IMR-90 (cell line): ENCODE measurements around the gene CELF5. TPM values are rescaled to one million over a fixed set of nuclear protein-coding genes. Genes with fewer than 3 reads are reported as not detected.

Experiments
- ATAC-seq: fragments of 200-7000 bp; cut with Tn5 transposase; 2 replicates; pipeline ENCODE4 v1.9.1; 2020; ENCODE audit warnings: low read depth, mild to moderate bottlenecking, moderate library complexity
- BruUV-seq: library from RNA; stranded (reverse); fragments of 400-500 nt; replicated peaks from 2 replicates; lab custom pipeline; 2021; lab: Mats Ljungman, UMichigan
- CTCF ChIA-PET: fragments of 300-600 bp; formaldehyde crosslinking; extraction: SDS; loops from one replicate; lab custom pipeline; 2021; ENCODE audit warnings: antibody characterized with exemption; lab: Yijun Ruan, JAX
- POLR2A ChIA-PET: fragments of 300-600 bp; sonication (Branson Sonifier 250); formaldehyde crosslinking; loops from one replicate; lab custom pipeline; 2022; ENCODE audit warnings: antibody characterized with exemption; ENCODE audit not compliant: unreplicated experiment; lab: Charles Lee
- DNase-seq: peaks from one replicate; pipeline ENCODE4 v3.0.0; 2013
- H2AFZ ChIP-seq: replicated peaks from 2 replicates; pipeline ENCODE3; 2013; ENCODE audit warnings: low read length, mild to moderate bottlenecking; ENCODE audit not compliant: poor library complexity
- H2AK5ac ChIP-seq: 2 replicates; pipeline ENCODE4 v1.6.1; 2013; ENCODE audit warnings: low read depth, low read length, inconsistent platforms
- H2AK9ac ChIP-seq: replicated peaks from 2 replicates; pipeline ENCODE3; 2013; ENCODE audit warnings: mild to moderate bottlenecking, low read depth, low read length, moderate library complexity; ENCODE audit not compliant: poor library complexity
- H2BK120ac ChIP-seq: 2 replicates; pipeline ENCODE4 v1.6.1; 2013; ENCODE audit warnings: low read depth, low read length, inconsistent platforms
- H2BK15ac ChIP-seq: 3 replicates; pipeline ENCODE4 v1.6.1; 2013; ENCODE audit warnings: low read depth, low read length, inconsistent platforms
- H2BK20ac ChIP-seq: 2 replicates; pipeline ENCODE4 v1.6.1; 2013; ENCODE audit warnings: low read depth, mild to moderate bottlenecking, inconsistent platforms, low read length, moderate library complexity
- H2BK5ac ChIP-seq: 2 replicates; pipeline ENCODE4 v1.6.1; 2013; ENCODE audit warnings: mild to moderate bottlenecking, low read depth, low read length, inconsistent platforms; ENCODE audit not compliant: poor library complexity, severe bottlenecking
- H3K14ac ChIP-seq: replicated peaks from 2 replicates; pipeline ENCODE4 v1.6.1; 2013; ENCODE audit warnings: low read depth, low read length, inconsistent platforms
- H3K18ac ChIP-seq: 2 replicates; pipeline ENCODE4 v1.6.1; 2013; ENCODE audit warnings: low read depth, low read length, control low read depth
- H3K23ac ChIP-seq: 2 replicates; pipeline ENCODE4 v1.6.1; 2013; ENCODE audit warnings: low read depth, low read length, inconsistent platforms
- H3K27ac ChIP-seq: 2 replicates; pipeline ENCODE4 v1.5.1; 2013; ENCODE audit warnings: mild to moderate bottlenecking, control low read depth, low read length; ENCODE audit not compliant: insufficient read depth
- H3K27me3 ChIP-seq: 2 replicates; pipeline ENCODE4 v1.6.1; 2013; ENCODE audit warnings: low read length; ENCODE audit not compliant: control insufficient read depth, insufficient read depth
- H3K36me3 ChIP-seq: 2 replicates; pipeline ENCODE4 v1.6.1; 2013; ENCODE audit warnings: low read length, mixed read lengths; ENCODE audit not compliant: control insufficient read depth, insufficient read depth
- H3K4ac ChIP-seq: 2 replicates; pipeline ENCODE4 v1.6.1; 2013; ENCODE audit warnings: low read depth, low read length, inconsistent platforms
- H3K4me1 ChIP-seq: 2 replicates; pipeline ENCODE4 v1.6.1; 2013; ENCODE audit warnings: low read length, mixed read lengths; ENCODE audit not compliant: control insufficient read depth, insufficient read depth
- H3K4me2 ChIP-seq: 2 replicates; pipeline ENCODE4 v1.6.1; 2013; ENCODE audit warnings: low read depth, mild to moderate bottlenecking, control low read depth, low read length, moderate library complexity
- H3K4me3 ChIP-seq: 2 replicates; pipeline ENCODE4 v1.5.1; 2013; ENCODE audit warnings: low read depth, mild to moderate bottlenecking, control low read depth, low read length, moderate library complexity; ENCODE audit not compliant: insufficient read depth
- H3K56ac ChIP-seq: 2 replicates; pipeline ENCODE4 v1.6.1; 2013; ENCODE audit warnings: low read length, inconsistent platforms; ENCODE audit not compliant: insufficient read depth; ENCODE audit errors: extremely low read depth
- H3K79me1 ChIP-seq, 2 experiments: 2 replicates each; pipeline ENCODE4 v1.6.1; 2013; ENCODE audit warnings: low read length in 2 of 2, inconsistent platforms in 1 of 2, low read depth in 1 of 2
- H3K9ac ChIP-seq: 2 replicates; pipeline ENCODE4 v1.6.1; 2013; ENCODE audit warnings: low read depth, low read length, control low read depth
- H3K9me1 ChIP-seq: 2 replicates; pipeline ENCODE4 v1.6.1; 2013; ENCODE audit warnings: low read length, inconsistent platforms; ENCODE audit not compliant: insufficient read depth
- H3K9me3 ChIP-seq: 2 replicates; pipeline ENCODE4 v1.6.1; 2013; ENCODE audit warnings: low read length; ENCODE audit not compliant: control insufficient read depth, insufficient read depth
- H4K20me1 ChIP-seq: 2 replicates; pipeline ENCODE4 v1.6.1; 2013; ENCODE audit warnings: low read length, inconsistent platforms; ENCODE audit not compliant: insufficient read depth
- H4K5ac ChIP-seq: 2 replicates; pipeline ENCODE4 v1.6.1; 2013; ENCODE audit warnings: mild to moderate bottlenecking, low read depth, low read length, control low read depth
- H4K8ac ChIP-seq, 2 experiments: 2 replicates each; pipeline ENCODE4 v1.6.1; 2013; ENCODE audit warnings: low read depth in 2 of 2, low read length in 2 of 2, control low read depth in 1 of 2, inconsistent platforms in 1 of 2
- H4K91ac ChIP-seq: 2 replicates; pipeline ENCODE4 v1.6.1; 2013; ENCODE audit warnings: low read depth, low read length, inconsistent platforms; ENCODE audit not compliant: insufficient read depth
- BHLHE40 ChIP-seq: fragments of 150-350 bp; IDR thresholded peaks from 2 replicates; pipeline ENCODE4 v1.6.1; 2016; ENCODE audit warnings: mild to moderate bottlenecking, low read depth, low read length
- CEBPB ChIP-seq: IDR thresholded peaks from 2 replicates; pipeline ENCODE4 v1.6.1; 2012; ENCODE audit warnings: low read depth, low read length, improper control_type of control experiment
- CHD1 ChIP-seq: IDR thresholded peaks from 2 replicates; pipeline ENCODE4 v1.6.1; 2012; ENCODE audit warnings: low read depth, low read length, improper control_type of control experiment
- CTCF ChIP-seq: conservative IDR thresholded peaks from 2 replicates; pipeline ENCODE4 v1.5.1; 2012; ENCODE audit warnings: mild to moderate bottlenecking, low read depth, low read length, improper control_type of control experiment
- ELK1 ChIP-seq: fragments of 150-350 bp; IDR thresholded peaks from 2 replicates; pipeline ENCODE4 v1.6.1; 2016; ENCODE audit warnings: low read depth, mild to moderate bottlenecking, low read length, moderate library complexity, borderline replicate concordance
- FOS ChIP-seq: fragments of 150-350 bp; IDR thresholded peaks from 2 replicates; pipeline ENCODE4 v1.6.1; 2016; ENCODE audit warnings: low read depth, low read length
- MAZ ChIP-seq: IDR thresholded peaks from 2 replicates; pipeline ENCODE4 v1.6.1; 2012; ENCODE audit warnings: low read depth, mild to moderate bottlenecking, low read length, improper control_type of control experiment, moderate library complexity, borderline replicate concordance
- MXI1 ChIP-seq: IDR thresholded peaks from 2 replicates; pipeline ENCODE4 v1.6.1; 2012; ENCODE audit warnings: low read depth, mild to moderate bottlenecking, low read length, moderate library complexity, borderline replicate concordance
- NFE2L2 ChIP-seq: fragments of 150-350 bp; IDR thresholded peaks from 2 replicates; pipeline ENCODE4 v1.6.1; 2016; ENCODE audit warnings: low read depth, mild to moderate bottlenecking, low read length
- POLR2A ChIP-seq: IDR thresholded peaks from 2 replicates; pipeline ENCODE4 v1.6.1; 2012; ENCODE audit warnings: mild to moderate bottlenecking, low read depth, low read length
- RAD21 ChIP-seq: IDR thresholded peaks from 2 replicates; pipeline ENCODE4 v1.6.1; 2012; ENCODE audit warnings: low read length, improper control_type of control experiment
- USF2 ChIP-seq: fragments of 150-350 bp; IDR thresholded peaks from 2 replicates; pipeline ENCODE4 v1.6.1; 2017; ENCODE audit warnings: mild to moderate bottlenecking, antibody characterized with exemption, low read length, low read depth
- WGBS, 2 experiments: methylation state at CpG; one replicate each; pipeline versions ENCODE4 v1.1.5 to v1.1.7; 2013; ENCODE audit warnings: missing lambda C conversion rate in 2 of 2; ENCODE audit not compliant: insufficient read length in 1 of 2; ENCODE audit errors: extremely low coverage in 2 of 2; 5-methylcytosine and 5-hydroxymethylcytosine counted together
- dilution Hi-C: fragments of 300-500 bp; cut with HindIII; formaldehyde crosslinking; loops from one replicate; pipeline ENCODE4 v1.14.3; 2018; ENCODE audit warnings: low sequenced_read_pairs; ENCODE audit not compliant: unreplicated experiment
- in situ Hi-C: fragments of 300-500 bp; cut with MboI; formaldehyde crosslinking; loops from 3 replicates; pipeline ENCODE4 v1.14.3; 2019; ENCODE audit warnings: low sequenced_read_pairs, inconsistent platforms, mixed read lengths
- intact Hi-C: fragments of 100-400 bp; cut with micrococcal nuclease; formaldehyde crosslinking; loops from 2 replicates; pipeline ENCODE4 v1.10.0; 2022
- polyA plus RNA-seq, 3 experiments: library from polyadenylated mRNA; depleted of rRNA; stranded (reverse); fragments of >200 nt; gene quantifications; 2 replicates each; pipeline ENCODE4 v1.2.3, GENCODE V29; 2012; ENCODE audit warnings: low replicate concordance in 1 of 3
- total RNA-seq: library from RNA; depleted of rRNA; stranded (reverse); fragments of >200 nt; gene quantifications from 2 replicates; pipeline ENCODE4 v1.2.3, GENCODE V29; 2012

Gene CELF5
- total and polyA plus RNA-seq, 2 of the 4 experiments (the other 2 are of a cell fraction): 0.02 TPM; not detected in 1

- H2AFZ ChIP-seq: no peak overlapping the region
- H3K4ac ChIP-seq: no peak overlapping the region
- dilution Hi-C loops (no loop called here), in situ Hi-C loops (no loop called here), intact Hi-C loops (no loop called here)
- H3K79me1 ChIP-seq: no peaks in the 10 kb centered on the region
- ChIA-PET POLR2A (interaction anchor here (0.6 kb wide), 1 partner anchor 13 kb away, joined by 3 read pairs; no protein-coding TSS in a partner anchor), CTCF (interaction anchor here (0.6 to 1.7 kb wide), 2 partner anchors 30 to 32 kb away, joined by 3 to 5 read pairs; no protein-coding TSS in a partner anchor)
- no peak overlapping the region for H3K4me2 ChIP-seq
- BruUV-seq: no TSS peak
- H3K4me1 ChIP-seq: 0 out of 2 replicates have a peak, but pooled peaks cover 2% of the 10 kb centered on the region
- no peak overlapping the region for H3K27ac ChIP-seq
- no peaks in the 10 kb centered on the region for H4K20me1 ChIP-seq
- H2AK5ac ChIP-seq: no peak overlapping the region
- no peak overlapping the region for H2BK15ac ChIP-seq
- no peak overlapping the region for H2AK9ac ChIP-seq
- no peak overlapping the region for H3K14ac ChIP-seq
- 100% methylated on average over 4 of the region's 9 CpGs; no CpG with 5 or more reads in 1 of the 2 experiments for WGBS, 2 experiments
- ATAC-seq (no peak), DNase-seq (no peak)
- peaks cover 46% of the 10 kb centered on the region for H3K27me3 ChIP-seq
- TF ChIP-seq CEBPB (no peak), CTCF (no peak), FOS (no peak), RAD21 (no peak), CHD1 (no peak), USF2 (no peak), MAZ (no peak), NFE2L2 (no peak), ELK1 (no peak), POLR2A (no peak), MXI1 (no peak), BHLHE40 (no peak)
- no peak overlapping the region for H2BK20ac ChIP-seq
- H3K9me1 ChIP-seq: 0 out of 2 replicates have a peak, but pooled peaks cover 3% of the 10 kb centered on the region
- H3K23ac ChIP-seq: no peak overlapping the region
- H3K9ac ChIP-seq: no peak overlapping the region
- no peak overlapping the region for H3K18ac ChIP-seq
- H4K5ac ChIP-seq: no peak overlapping the region
- H2BK5ac ChIP-seq: no peak overlapping the region
- H3K4me3 ChIP-seq: no peak overlapping the region
- no peaks in the 10 kb centered on the region for H3K36me3 ChIP-seq
- peaks cover 6% of the 10 kb centered on the region for H3K9me3 ChIP-seq
- H2BK120ac ChIP-seq: no peak overlapping the region
- no peak overlapping the region for H4K8ac ChIP-seq
- no peak overlapping the region for H3K56ac ChIP-seq
- H4K91ac ChIP-seq: no peak overlapping the region
Measured at GRCh38 chr19:3274245-3274941, 49.9 kb downstream of the CELF5 start.
